ENCODE data around the gene FRY.

DNA sequence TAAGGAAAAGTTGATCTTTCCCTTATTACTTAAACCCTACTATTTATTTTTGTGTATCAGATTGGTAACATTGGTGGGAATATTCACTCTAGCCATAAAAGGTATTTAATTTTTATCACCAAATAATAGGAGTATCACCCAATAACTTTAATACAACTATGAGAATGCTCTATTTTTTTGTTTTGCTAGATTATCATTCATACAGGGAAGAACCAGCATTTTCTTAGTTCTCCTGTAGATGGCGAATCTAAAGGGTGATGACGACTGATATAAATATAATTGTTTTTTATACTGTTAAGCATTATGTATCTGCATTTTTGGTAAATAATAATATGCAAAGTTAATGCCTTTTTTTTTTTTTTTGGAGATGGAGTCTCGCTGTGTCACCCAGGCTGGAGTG lies 7.9 kb upstream of the FRY start:
- TF ChIP-seq, protein P1, sequence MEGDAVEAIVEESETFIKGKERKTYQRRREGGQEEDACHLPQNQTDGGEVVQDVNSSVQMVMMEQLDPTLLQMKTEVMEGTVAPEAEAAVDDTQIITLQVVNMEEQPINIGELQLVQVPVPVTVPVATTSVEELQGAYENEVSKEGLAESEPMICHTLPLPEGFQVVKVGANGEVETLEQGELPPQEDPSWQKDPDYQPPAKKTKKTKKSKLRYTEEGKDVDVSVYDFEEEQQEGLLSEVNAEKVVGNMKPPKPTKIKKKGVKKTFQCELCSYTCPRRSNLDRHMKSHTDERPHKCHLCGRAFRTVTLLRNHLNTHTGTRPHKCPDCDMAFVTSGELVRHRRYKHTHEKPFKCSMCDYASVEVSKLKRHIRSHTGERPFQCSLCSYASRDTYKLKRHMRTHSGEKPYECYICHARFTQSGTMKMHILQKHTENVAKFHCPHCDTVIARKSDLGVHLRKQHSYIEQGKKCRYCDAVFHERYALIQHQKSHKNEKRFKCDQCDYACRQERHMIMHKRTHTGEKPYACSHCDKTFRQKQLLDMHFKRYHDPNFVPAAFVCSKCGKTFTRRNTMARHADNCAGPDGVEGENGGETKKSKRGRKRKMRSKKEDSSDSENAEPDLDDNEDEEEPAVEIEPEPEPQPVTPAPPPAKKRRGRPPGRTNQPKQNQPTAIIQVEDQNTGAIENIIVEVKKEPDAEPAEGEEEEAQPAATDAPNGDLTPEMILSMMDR (conservative IDR thresholded peaks at IDR 0.05) = peak; percentile 33; the same call in 1 of the 2 replicates
- no peak for TF ChIP-seq EZH2 (IDR thresholded peaks at IDR 0.05; ENCODE audit: low read depth)

Data from PC-9 (cell line).